Endodermal cell (in vitro differentiated cells): Measurements from ENCODE around the gene TOP2B. TPM values are rescaled to one million over a fixed set of nuclear protein-coding genes. Genes with fewer than 3 reads are reported as not detected.

Source experiments
- DNase-seq: peaks from one replicate; pipeline ENCODE4 v3.0.0-alpha.2; 2017
- H3K27ac ChIP-seq: 2 replicates; pipeline ENCODE4 v1.5.1; 2013; ENCODE audit warnings: mild to moderate bottlenecking, low read depth, low read length, moderate library complexity
- H3K27me3 ChIP-seq: 2 replicates; pipeline ENCODE4 v1.6.1; 2013; ENCODE audit warnings: mild to moderate bottlenecking, low read length, moderate library complexity; ENCODE audit not compliant: insufficient read depth, control insufficient read depth, poor library complexity, severe bottlenecking
- H3K36me3 ChIP-seq: 2 replicates; pipeline ENCODE4 v1.7.0; 2013; ENCODE audit warnings: mild to moderate bottlenecking, low read length, moderate library complexity; ENCODE audit not compliant: control insufficient read depth, insufficient read depth
- H3K4me1 ChIP-seq: one replicate; pipeline ENCODE4 v1.7.0; 2013; ENCODE audit warnings: low read length; ENCODE audit not compliant: control insufficient read depth, insufficient read depth
- H3K4me3 ChIP-seq: 2 replicates; pipeline ENCODE4 v1.5.1; 2013; ENCODE audit warnings: mild to moderate bottlenecking, low read length, moderate library complexity
- H3K9ac ChIP-seq: 2 replicates; pipeline ENCODE4 v1.6.1; 2013; ENCODE audit warnings: mild to moderate bottlenecking, low read length, moderate library complexity; ENCODE audit not compliant: poor library complexity, severe bottlenecking; ENCODE audit errors: extremely low read depth
- H3K9me3 ChIP-seq: 2 replicates; pipeline ENCODE4 v1.6.1; 2013; ENCODE audit warnings: mild to moderate bottlenecking, low read length, moderate library complexity; ENCODE audit not compliant: control insufficient read depth
- H3K27ac Mint-ChIP-seq: 2 replicates; pipeline ENCODE4 v1.8.0; 2020; ENCODE audit warnings: mixed read lengths
- H3K27me3 Mint-ChIP-seq: 2 replicates; pipeline ENCODE4 v1.8.0; 2021; ENCODE audit warnings: mild to moderate bottlenecking, mixed read lengths; ENCODE audit not compliant: insufficient read depth
- H3K36me3 Mint-ChIP-seq: 2 replicates; pipeline ENCODE4 v1.8.0; 2020; ENCODE audit warnings: low read depth, mixed read lengths
- H3K4me1 Mint-ChIP-seq: 2 replicates; pipeline ENCODE4 v1.8.0; 2020; ENCODE audit warnings: mixed read lengths
- H3K4me3 Mint-ChIP-seq: 2 replicates; pipeline ENCODE4 v1.8.0; 2020; ENCODE audit warnings: mild to moderate bottlenecking, moderate library complexity, mixed read lengths
- H3K9me3 Mint-ChIP-seq: 2 replicates; pipeline ENCODE4 v1.8.0; 2020; ENCODE audit warnings: mild to moderate bottlenecking, mixed read lengths
- WGBS, 2 experiments: methylation state at CpG; one replicate each; pipeline versions ENCODE4 v1.1.5 to v1.1.7; 2013; ENCODE audit warnings: missing lambda C conversion rate in 2 of 2, mixed read lengths in 1 of 2; ENCODE audit not compliant: insufficient coverage in 1 of 2, insufficient read length in 1 of 2; 5-methylcytosine and 5-hydroxymethylcytosine counted together
- total RNA-seq, 2 donors: library from RNA; stranded (reverse); fragmentation: NEBNext Ultra II Directional in 1 of 2; extraction: Animal tissue kit (Norgen Biotek cat#: 25700) in 1 of 2; gene quantifications; 2 replicates in 1 of 2; 3 replicates in 1 of 2; pipeline ENCODE4 v1.2.1, GENCODE V29; 2021
- TF ChIP-seq, protein P1 (sequence below): fragments of 200-600 bp; sonication (generic); conservative IDR thresholded peaks from 2 replicates; pipeline ENCODE4 v1.5.0; 2021; ENCODE audit warnings: antibody characterized with exemption, mild to moderate bottlenecking

TOP2B gene
- total RNA-seq, 2 donors from 2014 or later: 182 to 209 TPM

DNA sequence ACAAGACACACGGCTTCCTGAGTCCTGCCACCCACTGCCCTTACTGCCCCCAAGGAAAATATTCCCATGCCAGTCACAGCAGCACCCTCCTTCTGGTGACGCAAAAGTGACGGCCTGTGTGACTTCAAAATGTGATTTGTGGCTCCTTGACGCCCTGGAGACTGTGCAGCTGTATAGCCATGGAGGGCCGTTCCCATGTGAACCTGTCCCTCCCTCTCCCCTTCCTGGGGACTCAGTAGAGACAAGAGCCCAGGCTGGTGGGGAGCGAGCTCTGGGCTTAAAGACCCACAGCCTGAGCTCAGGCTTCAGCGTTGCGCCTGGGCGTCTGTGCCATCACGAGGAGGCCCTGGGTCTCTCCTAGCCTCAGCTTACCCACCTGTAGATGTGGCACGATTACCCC, 78.2 kb downstream of the TOP2B start:
- Mint-ChIP-seq H3K27ac (no peak overlapping the region), H3K4me1 (peaks cover 4% of the 10 kb centered on the region), H3K4me3 (no peak overlapping the region), H3K9me3 (no peaks in the 10 kb centered on the region), H3K36me3 (peaks cover 60% of the 10 kb centered on the region), H3K27me3 (peaks cover 2% of the 10 kb centered on the region)
- H3K4me1 ChIP-seq: no peaks in the 10 kb centered on the region
- no peaks in the 10 kb centered on the region for H3K9me3 ChIP-seq
- H3K27ac ChIP-seq: no peak overlapping the region
- no peak overlapping the region for H3K9ac ChIP-seq
- WGBS, 2 experiments: 92 to 94% methylated on average over 5 to 11 of the region's 11 CpGs
- no peaks in the 10 kb centered on the region for H3K27me3 ChIP-seq
- peak; percentile 31 for DNase-seq
- TF ChIP-seq, protein P1, sequence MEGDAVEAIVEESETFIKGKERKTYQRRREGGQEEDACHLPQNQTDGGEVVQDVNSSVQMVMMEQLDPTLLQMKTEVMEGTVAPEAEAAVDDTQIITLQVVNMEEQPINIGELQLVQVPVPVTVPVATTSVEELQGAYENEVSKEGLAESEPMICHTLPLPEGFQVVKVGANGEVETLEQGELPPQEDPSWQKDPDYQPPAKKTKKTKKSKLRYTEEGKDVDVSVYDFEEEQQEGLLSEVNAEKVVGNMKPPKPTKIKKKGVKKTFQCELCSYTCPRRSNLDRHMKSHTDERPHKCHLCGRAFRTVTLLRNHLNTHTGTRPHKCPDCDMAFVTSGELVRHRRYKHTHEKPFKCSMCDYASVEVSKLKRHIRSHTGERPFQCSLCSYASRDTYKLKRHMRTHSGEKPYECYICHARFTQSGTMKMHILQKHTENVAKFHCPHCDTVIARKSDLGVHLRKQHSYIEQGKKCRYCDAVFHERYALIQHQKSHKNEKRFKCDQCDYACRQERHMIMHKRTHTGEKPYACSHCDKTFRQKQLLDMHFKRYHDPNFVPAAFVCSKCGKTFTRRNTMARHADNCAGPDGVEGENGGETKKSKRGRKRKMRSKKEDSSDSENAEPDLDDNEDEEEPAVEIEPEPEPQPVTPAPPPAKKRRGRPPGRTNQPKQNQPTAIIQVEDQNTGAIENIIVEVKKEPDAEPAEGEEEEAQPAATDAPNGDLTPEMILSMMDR: no peak
- no peak overlapping the region for H3K4me3 ChIP-seq
- H3K36me3 ChIP-seq: peaks cover 27% of the 10 kb centered on the region

DNA sequence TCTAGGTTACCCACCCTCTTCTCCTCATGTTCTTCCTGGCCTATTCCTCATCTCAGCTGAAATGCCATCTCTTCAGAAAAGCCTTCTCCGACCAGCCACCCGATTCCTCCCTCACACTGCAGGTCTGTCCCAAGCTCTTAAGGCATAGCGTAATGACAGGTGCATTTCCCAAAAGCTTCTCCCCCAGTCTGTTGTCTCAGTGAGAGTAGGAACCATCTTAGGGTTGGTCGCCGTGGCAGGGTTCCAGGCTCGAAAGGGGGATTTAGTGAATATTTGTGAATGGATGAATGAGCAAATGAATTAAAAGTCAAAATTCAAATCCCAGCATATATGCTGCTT, 78.6 kb downstream of the TOP2B start:
- Histone ChIP-seq H3K9me3 (no peaks in the 10 kb centered on the region), H3K4me3 (no peak overlapping the region), H3K4me1 (no peaks in the 10 kb centered on the region), H3K9ac (no peak overlapping the region), H3K36me3 (peaks cover 32% of the 10 kb centered on the region), H3K27ac (no peak overlapping the region), H3K27me3 (no peaks in the 10 kb centered on the region)
- Mint-ChIP-seq H3K36me3 (peaks cover 62% of the 10 kb centered on the region), H3K4me1 (peaks cover 4% of the 10 kb centered on the region), H3K4me3 (no peak overlapping the region), H3K9me3 (no peaks in the 10 kb centered on the region), H3K27me3 (peaks cover 2% of the 10 kb centered on the region), H3K27ac (no peak overlapping the region)
- 92 to 97% methylated on average over 4 to 6 of the region's 6 CpGs for WGBS, 2 experiments
- DNase-seq: no peak
- TF ChIP-seq, protein P1: no peak

DNA sequence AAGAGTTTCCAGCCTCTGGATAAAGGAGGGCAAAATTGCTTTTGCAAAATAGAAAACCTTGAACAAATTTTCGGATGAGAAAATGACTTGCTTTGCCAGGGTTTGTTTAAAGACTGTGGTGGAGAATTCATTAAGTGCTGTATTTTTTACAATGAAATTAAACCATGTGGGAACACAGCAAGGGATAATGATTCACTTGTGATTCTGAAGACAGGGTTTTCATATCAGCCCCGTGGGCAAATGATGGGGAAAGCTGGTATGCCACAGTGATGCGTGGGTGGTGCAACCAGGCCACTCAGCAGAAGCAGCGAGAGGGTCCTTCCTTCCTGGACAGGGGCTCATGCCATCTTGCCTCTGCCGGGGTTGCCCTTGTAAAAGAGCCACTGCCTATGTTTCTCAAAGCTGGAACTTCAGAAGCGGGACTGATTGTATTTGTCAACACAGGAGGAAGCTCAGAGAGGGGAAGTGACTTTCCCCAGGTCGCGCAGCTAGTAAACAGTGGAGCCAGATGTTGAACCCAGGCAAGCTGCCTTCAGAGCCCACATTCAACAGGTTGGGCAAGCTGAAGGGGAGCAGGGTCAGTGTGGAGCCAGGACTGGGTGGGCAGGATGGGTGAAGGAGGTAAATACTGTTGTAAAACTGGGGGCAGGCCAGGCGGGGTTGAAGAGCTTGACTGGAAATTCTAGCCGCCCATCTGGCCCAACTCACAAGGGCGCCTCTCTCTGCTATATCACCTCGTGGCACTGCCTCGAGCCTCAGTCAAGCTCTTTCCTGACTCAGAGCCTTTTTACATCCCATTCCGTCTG, 79.1 kb downstream of the TOP2B start:
- no peaks in the 10 kb centered on the region for H3K27me3 ChIP-seq
- 91 to 92% methylated on average over 10 to 14 of the region's 14 CpGs for WGBS, 2 experiments
- peaks cover 2% of the 10 kb centered on the region for H3K27me3 Mint-ChIP-seq
- no peaks in the 10 kb centered on the region for H3K9me3 ChIP-seq
- no peak overlapping the region for H3K4me3 Mint-ChIP-seq
- TF ChIP-seq, protein P1: no peak
- no peaks in the 10 kb centered on the region for H3K9me3 Mint-ChIP-seq
- H3K4me1 Mint-ChIP-seq: peaks cover 4% of the 10 kb centered on the region
- DNase-seq: peak; percentile 38
- no peak overlapping the region for H3K9ac ChIP-seq
- no peak overlapping the region for H3K27ac ChIP-seq
- no peaks in the 10 kb centered on the region for H3K4me1 ChIP-seq
- no peak overlapping the region for H3K4me3 ChIP-seq
- H3K36me3 ChIP-seq: peaks cover 37% of the 10 kb centered on the region
- H3K27ac Mint-ChIP-seq: no peak overlapping the region
- H3K36me3 Mint-ChIP-seq: peaks cover 64% of the 10 kb centered on the region
